ENCODE data around the gene PPP1R3E. TPM values are rescaled to one million over a fixed set of nuclear protein-coding genes. Genes with fewer than 3 reads are reported as not detected.
A peak's percentile ranks its signal among the peaks of the same experiment; 100 is the strongest.

The PPP1R3E gene
- total RNA-seq: 20.3 and 21.3 TPM in 2 replicates

- intact Hi-C loops (cut with micrococcal nuclease): loop anchor here (10.0 kb wide), 1 partner anchor 298 kb away; no protein-coding TSS in a partner anchor
- no peaks in the 10 kb centered on the region for H3K9me3 Mint-ChIP-seq
- H3K27me3 Mint-ChIP-seq (ENCODE audit: low read depth): peaks cover 4% of the 10 kb centered on the region
- H3K36me3 Mint-ChIP-seq (ENCODE audit: low read depth): peaks cover 13% of the 10 kb centered on the region
- DNase-seq (ENCODE audit: low spot score): peak; percentile 79
- H3K4me1 Mint-ChIP-seq (ENCODE audit: low read depth): peaks cover 30% of the 10 kb centered on the region
- H3K27ac Mint-ChIP-seq: peak within 1 kb of the TSS; percentile 100
- H3K4me3 Mint-ChIP-seq (ENCODE audit: low read depth): peak within 1 kb of the TSS; percentile 99
Measured at GRCh38 chr14:23302290-23303225, at the start of gene PPP1R3E. PPP1R3E (minus strand) TSS chr14:23302859; CDS start chr14:23302576, 283 bp downstream.

DNA sequence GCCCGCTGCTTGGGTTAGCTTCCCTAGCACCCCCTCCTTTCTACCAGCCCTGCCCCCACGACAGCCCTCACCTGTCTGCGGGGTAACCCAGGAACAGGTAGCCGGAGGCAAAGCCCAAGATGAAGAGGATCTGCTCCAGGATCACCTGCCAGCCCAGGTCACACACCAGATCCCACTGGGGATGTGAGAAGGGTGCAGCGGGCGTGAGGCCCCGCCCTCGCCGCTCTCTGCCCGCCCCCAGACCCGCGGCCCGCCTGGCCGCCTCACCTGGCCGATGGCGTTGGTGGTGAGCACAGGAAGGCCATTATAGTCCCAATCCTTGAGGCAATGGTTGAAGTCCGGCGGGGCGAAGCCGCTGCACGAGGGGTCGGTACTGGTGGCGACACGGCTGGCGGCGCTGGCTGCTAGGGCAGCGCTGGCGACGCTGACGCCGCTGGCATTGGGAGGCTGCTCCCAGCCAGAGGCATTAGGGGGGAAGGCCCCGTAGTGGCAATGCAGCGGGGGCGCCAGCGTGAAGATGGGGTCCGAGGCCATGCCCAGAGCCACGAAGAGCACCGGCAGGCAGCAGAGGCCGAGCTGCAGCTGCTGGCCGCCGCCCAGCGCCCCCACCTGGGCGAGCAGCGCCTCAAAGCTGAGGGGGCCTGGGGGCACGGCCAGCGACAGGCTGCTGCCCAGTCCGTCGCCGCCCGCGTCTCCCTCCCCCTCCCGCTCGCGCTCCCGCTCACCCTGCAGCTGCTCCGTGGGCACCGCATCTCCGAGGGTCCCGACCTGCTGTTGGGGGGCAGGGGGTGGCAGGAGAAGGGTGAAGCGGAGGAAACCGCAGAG is 49.2 kb upstream of the PPP1R3E start:
- Mint-ChIP-seq H3K27me3 (ENCODE audit: low read depth) (peaks cover 45% of the 10 kb centered on the region), H3K4me1 (ENCODE audit: low read depth) (peaks cover 3% of the 10 kb centered on the region), H3K36me3 (ENCODE audit: low read depth) (no peaks in the 10 kb centered on the region), H3K27ac (no peak overlapping the region), H3K4me3 (ENCODE audit: low read depth) (peak overlapping the region; percentile 45), H3K9me3 (no peaks in the 10 kb centered on the region)
- no peak for DNase-seq (ENCODE audit: low spot score)
- intact Hi-C loops (cut with micrococcal nuclease): no loop called here

DNA sequence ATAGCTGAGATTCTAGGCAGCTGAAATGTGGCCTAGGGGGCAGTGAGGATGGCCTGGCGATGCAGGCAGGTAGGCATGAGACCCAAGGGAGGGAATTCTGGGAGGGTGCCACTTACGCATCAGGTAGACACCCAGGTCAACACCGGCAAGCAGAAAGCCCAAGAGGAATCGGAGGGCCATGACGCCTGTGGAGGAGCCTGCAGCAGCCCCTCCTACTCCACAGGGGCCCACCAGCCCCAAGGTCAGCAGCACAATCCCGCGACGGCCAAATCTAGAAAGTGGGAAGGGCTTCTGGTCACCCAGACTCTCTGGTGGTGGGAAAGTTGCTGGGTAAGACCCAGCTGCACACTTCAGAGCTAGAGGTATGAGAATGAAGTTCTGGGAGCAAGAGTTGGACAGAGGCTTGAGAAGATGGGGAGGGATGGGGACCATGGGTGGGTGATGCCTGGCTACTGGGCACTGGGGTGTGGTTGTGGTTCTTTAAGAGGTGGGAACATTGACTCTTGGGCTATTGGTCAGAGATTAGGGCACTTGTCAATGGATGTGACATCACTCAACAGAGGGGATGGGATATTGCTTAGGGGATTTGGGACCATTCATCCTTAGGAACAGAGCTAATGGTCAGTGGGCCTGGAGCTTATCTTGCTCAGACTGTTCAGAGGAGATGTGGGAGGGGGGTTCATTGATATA is 46.6 kb upstream of the PPP1R3E start:
- intact Hi-C loops (cut with micrococcal nuclease): no loop called here

DNA sequence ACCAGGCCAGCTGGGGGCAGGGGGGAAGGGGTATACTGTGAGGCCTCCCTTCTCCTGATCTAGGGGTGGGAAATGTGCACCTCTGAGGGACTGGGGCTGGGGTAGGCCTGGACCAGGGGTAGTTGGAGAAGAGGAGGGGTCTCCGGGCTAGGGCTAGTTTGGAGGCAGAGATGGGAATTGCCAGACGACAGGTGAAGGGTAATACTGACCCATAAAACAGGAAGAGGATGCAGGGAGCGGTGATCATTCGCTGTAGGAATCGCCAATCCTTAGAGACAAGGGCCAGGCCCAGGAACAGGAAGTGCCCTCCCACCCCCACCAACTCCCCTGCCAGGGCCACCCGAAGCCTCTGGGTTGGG is 45.6 kb upstream of the PPP1R3E start:
- Mint-ChIP-seq H3K27ac (no peak overlapping the region), H3K27me3 (ENCODE audit: low read depth) (peaks cover 22% of the 10 kb centered on the region), H3K36me3 (ENCODE audit: low read depth) (no peaks in the 10 kb centered on the region), H3K4me3 (ENCODE audit: low read depth) (no peak overlapping the region), H3K9me3 (no peaks in the 10 kb centered on the region), H3K4me1 (ENCODE audit: low read depth) (peaks cover 3% of the 10 kb centered on the region)
- intact Hi-C loops (cut with micrococcal nuclease): no loop called here
- no peak for DNase-seq (ENCODE audit: low spot score)

More for the DNA sequence above, 46.6 kb upstream of the PPP1R3E start:
- no peak for DNase-seq (ENCODE audit: low spot score)
- Mint-ChIP-seq H3K9me3 (no peaks in the 10 kb centered on the region), H3K27me3 (ENCODE audit: low read depth) (peaks cover 31% of the 10 kb centered on the region), H3K4me1 (ENCODE audit: low read depth) (peaks cover 3% of the 10 kb centered on the region), H3K4me3 (ENCODE audit: low read depth) (no peak overlapping the region), H3K36me3 (ENCODE audit: low read depth) (no peaks in the 10 kb centered on the region), H3K27ac (no peak overlapping the region)

GRCh38 chr14:23347406-23348296 is 45.0 kb upstream of the PPP1R3E start:
- H3K27ac Mint-ChIP-seq: no peak overlapping the region
- no peaks in the 10 kb centered on the region for H3K36me3 Mint-ChIP-seq (ENCODE audit: low read depth)
- DNase-seq (ENCODE audit: low spot score): no peak
- H3K9me3 Mint-ChIP-seq: no peaks in the 10 kb centered on the region
- intact Hi-C loops (cut with micrococcal nuclease): no loop called here
- H3K4me1 Mint-ChIP-seq (ENCODE audit: low read depth): no peaks in the 10 kb centered on the region
- H3K4me3 Mint-ChIP-seq (ENCODE audit: low read depth): no peak overlapping the region
- peaks cover 20% of the 10 kb centered on the region for H3K27me3 Mint-ChIP-seq (ENCODE audit: low read depth)

DNA sequence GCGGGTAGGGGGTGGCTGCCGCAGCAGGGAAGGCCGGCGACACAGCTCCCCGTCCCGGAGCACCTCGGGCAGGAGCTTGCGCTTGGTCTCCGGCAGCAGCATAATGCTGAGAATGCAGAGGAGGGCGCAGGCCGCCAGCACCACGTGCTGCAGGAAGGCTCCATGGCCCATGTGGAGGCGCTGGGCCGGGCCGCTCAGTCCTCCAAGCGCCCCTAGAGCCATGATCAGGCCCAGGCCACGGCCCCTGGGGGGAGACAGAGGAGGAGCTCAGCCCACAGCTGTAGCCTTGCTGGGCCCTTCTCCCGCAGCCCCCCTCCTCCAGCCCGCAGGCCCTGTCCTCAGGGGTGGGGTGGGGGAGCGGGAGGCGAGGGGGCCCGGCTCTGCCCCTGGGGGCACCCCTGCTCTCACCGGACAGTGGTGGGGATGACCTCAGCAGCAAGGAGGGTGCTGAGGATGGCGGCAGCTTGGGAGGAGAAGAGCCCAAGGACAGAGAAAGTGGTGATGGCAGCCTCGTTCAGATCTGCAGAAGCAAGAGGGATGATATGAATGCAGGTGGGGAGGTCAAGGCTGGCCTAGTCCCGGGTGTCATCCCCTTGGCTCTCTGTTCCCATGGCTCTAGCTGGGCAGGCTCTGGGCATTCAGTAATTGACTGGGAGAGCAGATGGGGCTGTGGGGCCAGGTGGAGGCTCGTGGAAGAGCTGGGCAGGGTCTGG is 44.2 kb upstream of the PPP1R3E start:
- no peak for DNase-seq (ENCODE audit: low spot score)
- Mint-ChIP-seq H3K27ac (no peak overlapping the region), H3K27me3 (ENCODE audit: low read depth) (peaks cover 20% of the 10 kb centered on the region), H3K9me3 (no peaks in the 10 kb centered on the region), H3K36me3 (ENCODE audit: low read depth) (no peaks in the 10 kb centered on the region), H3K4me3 (ENCODE audit: low read depth) (no peak overlapping the region), H3K4me1 (ENCODE audit: low read depth) (no peaks in the 10 kb centered on the region)
- intact Hi-C loops (cut with micrococcal nuclease): no loop called here

GRCh38 chr14:23345987-23346692 is 43.5 kb upstream of the PPP1R3E start:
- no peak for DNase-seq (ENCODE audit: low spot score)
- H3K36me3 Mint-ChIP-seq (ENCODE audit: low read depth): no peaks in the 10 kb centered on the region
- H3K4me3 Mint-ChIP-seq (ENCODE audit: low read depth): no peak overlapping the region

DNA sequence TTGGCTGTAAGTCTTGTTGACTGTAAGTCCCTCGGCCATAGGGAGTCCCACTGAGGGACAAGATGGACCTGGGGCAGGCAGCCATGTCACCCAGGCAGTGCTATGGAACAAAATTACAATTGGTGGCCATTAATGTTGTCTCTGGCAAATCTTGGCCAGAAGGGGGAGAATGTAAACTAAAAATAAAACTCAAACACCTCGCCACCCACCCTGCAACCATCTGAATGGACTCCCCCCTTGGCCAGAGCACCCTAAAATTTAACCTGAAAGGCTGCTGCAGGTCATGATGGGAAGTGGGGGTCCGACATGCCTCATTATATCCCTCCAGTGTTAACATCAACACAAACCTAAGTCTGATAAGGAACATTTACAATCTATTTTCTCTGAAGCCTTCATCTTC is 41.8 kb upstream of the PPP1R3E start:
- no peak overlapping the region for H3K27ac Mint-ChIP-seq
- no peaks in the 10 kb centered on the region for H3K36me3 Mint-ChIP-seq (ENCODE audit: low read depth)
- H3K4me1 Mint-ChIP-seq (ENCODE audit: low read depth): no peaks in the 10 kb centered on the region
- intact Hi-C loops (cut with micrococcal nuclease): no loop called here
- DNase-seq (ENCODE audit: low spot score): no peak
- peaks cover 1% of the 10 kb centered on the region for H3K9me3 Mint-ChIP-seq
- H3K27me3 Mint-ChIP-seq (ENCODE audit: low read depth): peaks cover 13% of the 10 kb centered on the region
- H3K4me3 Mint-ChIP-seq (ENCODE audit: low read depth): no peak overlapping the region

More at GRCh38 chr14:23345987-23346692, 43.5 kb upstream of the PPP1R3E start:
- intact Hi-C loops (cut with micrococcal nuclease): no loop called here
- Mint-ChIP-seq H3K27ac (no peak overlapping the region), H3K27me3 (ENCODE audit: low read depth) (peaks cover 18% of the 10 kb centered on the region), H3K9me3 (no peaks in the 10 kb centered on the region), H3K4me1 (ENCODE audit: low read depth) (no peaks in the 10 kb centered on the region)

DNA sequence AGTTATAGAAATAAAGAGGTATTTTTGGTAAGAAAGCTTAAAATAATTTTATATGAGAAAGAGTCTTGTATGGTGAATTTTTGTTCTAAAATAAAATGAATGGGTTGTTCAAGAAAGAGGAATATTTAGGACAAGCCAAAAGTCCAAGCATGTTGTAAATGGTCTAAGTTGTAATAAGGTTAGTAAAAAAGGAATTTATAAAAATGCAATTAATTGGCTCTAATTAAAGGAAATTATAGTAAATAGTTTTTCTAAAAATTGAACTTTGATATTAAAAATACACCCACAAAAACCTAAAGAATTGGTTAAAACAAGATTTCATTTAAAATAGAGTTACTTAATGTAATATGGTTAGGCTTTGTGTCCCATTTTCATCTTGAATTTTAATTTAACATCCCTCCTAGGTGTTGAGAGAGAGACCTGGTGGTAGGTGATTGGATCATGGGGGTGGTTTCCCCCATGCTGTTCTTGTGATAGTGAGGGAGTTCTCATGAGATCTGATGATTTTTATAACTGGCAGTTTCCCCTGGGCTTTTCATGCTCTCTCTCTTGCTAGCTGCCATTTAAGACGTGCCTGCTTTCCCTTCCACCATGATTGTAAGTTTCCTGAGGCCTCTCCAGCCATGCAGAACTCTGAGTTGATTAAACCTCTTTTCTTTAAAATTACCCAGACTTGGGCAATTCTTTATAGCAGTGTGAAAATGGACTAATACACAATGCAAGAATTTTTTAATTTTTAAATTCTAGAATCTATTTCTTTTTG is 37.0 kb upstream of the PPP1R3E start:
- intact Hi-C loops (cut with micrococcal nuclease): no loop called here
- H3K4me3 Mint-ChIP-seq (ENCODE audit: low read depth): no peak overlapping the region
- H3K9me3 Mint-ChIP-seq: peaks cover 10% of the 10 kb centered on the region
- no peak overlapping the region for H3K27ac Mint-ChIP-seq
- DNase-seq (ENCODE audit: low spot score): no peak
- no peaks in the 10 kb centered on the region for H3K4me1 Mint-ChIP-seq (ENCODE audit: low read depth)
- H3K27me3 Mint-ChIP-seq (ENCODE audit: low read depth): peaks cover 28% of the 10 kb centered on the region
- no peaks in the 10 kb centered on the region for H3K36me3 Mint-ChIP-seq (ENCODE audit: low read depth)

DNA sequence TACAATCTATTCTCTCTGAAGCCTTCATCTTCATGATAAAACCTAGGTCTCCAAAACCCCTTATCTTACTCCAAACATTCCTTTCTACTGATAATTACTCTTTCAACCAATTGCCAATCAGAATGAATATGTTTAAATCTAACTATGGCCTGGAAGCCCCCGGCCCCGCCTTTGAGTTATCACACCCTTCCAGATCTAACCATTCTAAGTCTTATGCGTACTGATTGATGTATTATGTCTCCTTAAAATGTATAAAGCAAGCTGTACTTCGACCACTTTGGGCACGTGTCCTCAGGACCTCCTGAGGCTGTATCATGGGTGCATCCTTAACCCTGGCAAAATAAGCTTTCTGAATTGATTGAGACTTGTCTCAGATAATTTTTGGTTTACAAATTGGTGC is 33.0 kb upstream of the PPP1R3E start:
- no peak overlapping the region for H3K27ac Mint-ChIP-seq
- H3K27me3 Mint-ChIP-seq (ENCODE audit: low read depth): peaks cover 22% of the 10 kb centered on the region
- no peak for DNase-seq (ENCODE audit: low spot score)
- H3K4me3 Mint-ChIP-seq (ENCODE audit: low read depth): no peak overlapping the region
- H3K36me3 Mint-ChIP-seq (ENCODE audit: low read depth): no peaks in the 10 kb centered on the region
- H3K9me3 Mint-ChIP-seq: peaks cover 10% of the 10 kb centered on the region
- H3K4me1 Mint-ChIP-seq (ENCODE audit: low read depth): no peaks in the 10 kb centered on the region
- intact Hi-C loops (cut with micrococcal nuclease): no loop called here
